Activated T-cell treated with anti-CD3 and anti-CD28 coated beads, Interleukin-2, amount 50 U/mL, for 1 hour (primary cell): ENCODE results near the gene HDAC9.

Experiments
- DNase-seq: peaks from one replicate; pipeline ENCODE4 v3.0.0-alpha.2; 2020

HDAC9 gene

DNA sequence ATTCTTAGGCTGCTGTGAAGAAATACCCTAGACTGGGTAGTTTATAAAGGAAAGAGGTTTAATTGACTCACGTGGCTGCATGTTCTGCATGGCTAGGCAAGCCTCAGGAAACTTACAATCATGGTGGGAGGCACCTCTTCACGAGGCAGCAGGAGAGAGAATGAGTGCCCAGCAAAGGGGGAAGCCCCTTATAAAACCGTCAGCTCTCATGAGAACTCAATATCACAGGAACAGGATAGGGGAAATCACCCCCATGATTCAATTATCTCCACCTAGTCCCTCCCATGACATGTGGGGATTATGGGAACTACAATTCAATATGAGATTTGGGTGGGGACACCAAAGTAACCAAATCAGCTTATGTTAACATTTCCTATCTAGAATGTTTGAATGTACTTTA is 362.7 kb downstream of the HDAC9 start:
- no peak for DNase-seq

DNA sequence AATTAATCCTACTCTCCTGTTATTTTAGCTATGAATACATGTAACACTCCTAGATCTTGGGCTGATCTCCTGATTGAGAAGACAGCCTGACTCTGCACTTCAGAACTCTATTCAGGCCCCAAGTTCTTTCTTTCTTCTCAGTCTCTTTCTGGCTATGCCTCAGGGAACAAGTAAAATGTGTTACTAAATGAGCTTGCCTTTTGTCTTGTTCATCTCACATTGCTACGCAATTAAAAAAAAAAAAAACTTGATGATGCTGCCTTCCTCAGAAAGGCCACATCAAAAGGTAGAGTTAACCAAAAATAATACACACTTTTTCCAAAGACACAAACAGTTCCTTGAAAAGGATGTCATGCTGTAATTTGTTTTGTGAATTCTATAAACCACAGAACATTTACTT is 363.8 kb downstream of the HDAC9 start:
- DNase-seq, result no peak

DNA sequence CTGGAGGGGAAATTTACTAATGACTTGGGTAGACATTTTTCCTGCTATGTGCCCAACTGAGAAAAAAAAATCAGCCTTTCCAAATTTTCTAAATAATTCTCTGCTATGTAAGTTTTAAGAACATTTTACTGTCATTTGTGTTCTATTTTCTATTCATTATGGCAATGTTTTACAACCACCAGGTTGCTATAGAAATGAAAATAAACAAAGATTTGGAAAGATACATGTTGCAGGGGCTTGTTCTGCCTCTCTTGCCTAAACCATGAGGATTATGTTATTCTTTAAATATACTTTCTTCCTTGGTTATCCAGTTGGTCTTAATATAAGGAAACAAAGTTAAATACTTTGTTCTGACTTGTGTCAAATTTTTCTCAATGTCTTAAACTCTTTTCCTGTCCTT is 364.7 kb downstream of the HDAC9 start:
- no peak for DNase-seq

DNA sequence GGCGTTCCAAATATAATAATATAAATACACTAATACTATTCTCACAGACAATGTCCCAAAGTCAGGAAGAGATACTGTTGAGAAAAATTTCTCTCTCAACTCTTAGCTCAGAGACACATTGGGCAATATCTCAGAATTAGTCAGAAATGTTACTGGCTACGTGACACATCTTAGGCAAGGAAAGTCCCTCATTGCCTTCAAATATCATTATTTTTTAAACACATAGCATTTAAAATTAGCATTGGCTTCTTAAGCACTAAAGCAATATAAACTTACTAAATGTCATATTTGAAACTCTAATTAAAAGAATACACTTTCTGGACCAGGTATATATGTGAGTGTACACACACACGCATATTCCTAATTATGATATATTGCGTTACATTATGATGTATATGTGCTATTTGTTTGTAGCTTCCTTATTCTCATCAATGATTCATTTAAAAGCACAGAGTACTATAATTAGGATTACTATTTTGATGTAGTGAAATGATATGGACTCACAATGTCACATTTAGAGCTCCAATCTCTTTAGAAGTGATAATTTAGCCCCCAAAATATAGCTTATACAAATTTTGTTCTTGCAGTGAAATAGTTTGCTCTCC is 366.1 kb downstream of the HDAC9 start:
- DNase-seq, result no peak

DNA sequence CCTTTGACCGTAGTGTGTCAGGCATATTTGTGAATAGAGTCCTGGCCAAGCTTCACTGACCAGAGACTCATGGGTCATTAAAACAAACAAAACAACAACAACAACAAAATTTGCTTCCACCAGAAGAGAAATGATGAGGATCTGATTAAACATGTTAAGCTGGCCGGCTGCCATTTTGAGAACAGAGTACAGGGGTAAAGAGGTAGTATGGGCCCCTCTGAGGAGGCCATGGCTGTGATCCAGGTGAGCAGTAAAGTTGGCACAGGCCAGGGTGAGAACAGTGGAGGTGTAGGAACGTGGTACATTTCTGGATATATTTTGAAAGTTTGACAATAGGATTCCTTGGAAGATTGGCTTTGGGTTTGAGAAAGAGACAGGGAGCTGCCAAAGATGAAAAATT is 369.4 kb downstream of the HDAC9 start:
- no peak for DNase-seq

DNA sequence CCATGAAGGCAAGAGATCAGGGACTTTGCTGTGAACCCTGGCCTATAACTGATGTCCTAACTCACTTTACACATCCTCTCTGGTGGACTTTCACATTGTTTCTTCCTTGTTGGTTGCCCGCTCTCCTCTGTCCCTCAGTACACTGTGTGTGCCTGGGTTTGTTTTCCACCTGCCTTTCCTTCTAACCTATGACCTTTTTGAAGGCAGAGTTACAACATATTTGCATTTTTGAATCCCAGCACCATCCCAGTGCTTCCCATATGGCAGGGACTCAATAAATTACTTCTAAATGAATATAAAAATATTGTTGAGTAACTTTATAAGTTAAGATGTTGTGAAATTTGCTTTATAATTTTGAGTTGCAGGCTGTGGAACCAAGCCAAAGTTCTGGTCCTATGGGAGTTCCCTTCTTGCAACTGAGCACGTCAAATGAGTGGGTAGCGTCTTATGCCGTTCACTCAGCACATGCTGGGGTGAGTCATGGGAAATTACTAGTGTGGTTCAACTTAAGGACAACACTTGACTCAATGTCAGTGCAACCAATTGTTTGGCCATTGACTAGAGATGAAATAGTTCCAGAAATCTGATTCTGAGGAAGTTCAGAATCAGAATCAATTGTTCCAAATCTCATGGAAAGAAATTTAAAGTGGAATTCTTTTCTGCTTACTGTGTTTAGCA is 370.9 kb downstream of the HDAC9 start:
- DNase-seq, result no peak

DNA sequence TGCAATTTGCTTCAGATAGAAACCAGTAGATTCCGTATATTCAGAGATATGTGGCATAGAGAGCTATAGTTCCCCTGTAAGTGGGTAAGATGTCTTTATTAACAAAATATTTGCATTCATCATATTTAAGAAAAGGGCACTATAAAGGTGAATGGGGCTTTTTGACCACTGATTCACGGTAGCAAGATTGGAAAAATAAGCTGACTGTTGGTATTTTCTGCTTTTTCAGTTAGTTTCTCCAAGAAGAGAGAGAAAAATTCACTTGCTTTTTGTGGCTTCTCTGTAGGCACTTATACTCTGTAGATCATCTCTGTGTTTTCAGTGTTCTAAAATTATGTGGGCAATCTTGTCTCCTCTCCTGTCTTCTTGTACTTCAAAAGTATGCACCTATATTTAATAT is 376.8 kb downstream of the HDAC9 start:
- no peak for DNase-seq

DNA sequence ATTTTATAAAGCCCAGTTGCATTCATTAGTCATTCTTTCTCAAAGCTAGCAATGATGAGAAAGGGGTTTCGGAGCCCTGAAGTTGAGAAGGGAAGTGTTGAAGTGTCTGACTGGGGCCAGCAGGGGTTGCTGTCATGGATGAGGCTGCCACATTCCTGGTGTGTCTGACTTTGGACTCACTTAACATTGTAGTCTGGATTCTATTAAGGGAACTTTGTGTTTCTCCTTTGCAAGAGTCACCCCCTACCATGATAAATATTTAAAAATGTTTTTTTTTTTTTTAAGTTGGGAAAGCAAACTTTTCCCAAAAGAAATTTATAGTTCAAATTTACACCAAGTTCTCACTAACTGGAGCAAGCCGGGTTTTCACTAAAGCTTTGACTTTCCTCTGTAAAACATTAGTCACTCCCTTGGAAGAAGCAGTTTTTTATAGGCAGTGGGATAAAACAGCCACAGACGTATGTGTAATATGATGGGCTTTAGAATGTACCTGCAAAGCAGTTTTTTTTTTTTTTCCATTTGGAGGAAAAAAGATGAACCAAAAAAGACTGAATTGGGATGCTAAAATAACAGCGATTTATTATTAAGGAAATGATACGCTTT is 378.3 kb downstream of the HDAC9 start:
- DNase-seq, result no peak

DNA sequence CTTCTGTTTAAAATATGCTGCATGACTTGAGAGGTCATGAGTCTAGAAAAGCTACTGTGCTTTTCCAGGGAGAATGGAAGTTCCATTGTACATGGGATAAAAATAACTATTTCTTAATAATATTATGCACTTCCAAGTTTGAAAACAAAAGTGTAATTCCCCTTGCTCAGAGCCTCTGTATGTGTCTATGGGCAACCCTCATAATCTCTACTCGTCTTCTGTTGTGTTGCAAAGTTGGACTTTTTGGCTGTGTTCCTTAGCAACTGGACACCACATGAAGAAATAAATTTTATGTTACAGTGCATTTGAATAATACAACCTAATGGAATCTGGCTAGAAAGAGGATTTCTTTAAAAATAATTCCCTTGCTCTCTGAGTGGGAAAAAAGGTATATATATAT is 379.3 kb downstream of the HDAC9 start:
- DNase-seq, result no peak

DNA sequence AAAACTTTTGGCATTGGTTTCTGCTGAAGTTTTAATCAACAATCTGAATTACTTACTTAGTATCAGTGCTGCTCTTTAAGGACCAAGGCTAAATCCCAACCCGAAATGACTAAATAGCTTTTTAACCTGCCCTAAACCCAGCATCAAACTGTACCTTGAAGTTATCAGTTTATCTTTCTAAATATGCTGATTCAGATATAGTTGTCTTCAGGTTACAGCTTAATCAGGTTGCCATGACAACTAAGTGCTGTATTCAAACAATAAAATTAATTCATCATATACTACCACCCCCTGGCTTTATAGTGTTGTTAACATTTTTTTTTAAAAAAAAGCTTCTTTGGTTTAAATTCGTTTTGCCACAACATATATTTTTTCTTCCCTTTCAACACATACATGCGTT is 382.3 kb downstream of the HDAC9 start:
- DNase-seq, result no peak

DNA sequence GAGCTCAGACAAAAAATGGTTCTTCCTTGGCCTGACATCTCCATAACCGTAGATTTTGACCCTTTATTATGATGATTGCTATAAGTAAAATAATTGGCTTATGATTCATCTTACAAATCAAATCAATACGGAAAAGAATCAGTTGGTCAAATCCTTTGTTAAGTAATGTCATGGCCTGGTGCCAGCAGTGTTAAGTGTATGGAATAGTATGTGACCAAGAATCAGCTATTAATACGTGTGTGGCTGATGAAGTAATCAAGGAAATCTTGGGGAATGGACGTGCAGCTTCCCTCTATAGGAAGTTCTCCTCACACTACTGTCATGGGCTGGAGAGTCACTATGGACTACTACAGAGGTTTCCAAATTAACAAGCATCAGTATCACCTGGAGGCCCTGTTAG is 391.3 kb downstream of the HDAC9 start:
- DNase-seq, result no peak

DNA sequence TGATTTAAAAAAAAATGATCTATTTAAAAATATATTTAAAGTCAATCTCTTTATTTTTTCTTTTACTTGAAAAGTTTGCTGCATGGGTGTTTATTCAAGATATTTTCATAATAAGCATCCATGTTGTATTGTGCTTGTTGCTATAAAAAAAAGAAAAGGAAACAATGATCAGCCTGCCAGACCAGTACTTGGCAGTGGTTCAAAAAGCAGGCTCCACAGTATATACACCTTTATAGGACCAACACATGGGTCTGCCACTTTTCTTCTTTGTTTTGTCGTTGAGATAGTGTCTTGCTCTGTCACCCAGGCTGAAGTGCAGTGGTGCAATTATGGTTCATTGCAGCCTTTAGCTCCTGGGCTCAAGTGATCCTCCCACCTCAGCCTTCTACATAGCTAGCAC is 393.9 kb downstream of the HDAC9 start:
- DNase-seq, result no peak

DNA sequence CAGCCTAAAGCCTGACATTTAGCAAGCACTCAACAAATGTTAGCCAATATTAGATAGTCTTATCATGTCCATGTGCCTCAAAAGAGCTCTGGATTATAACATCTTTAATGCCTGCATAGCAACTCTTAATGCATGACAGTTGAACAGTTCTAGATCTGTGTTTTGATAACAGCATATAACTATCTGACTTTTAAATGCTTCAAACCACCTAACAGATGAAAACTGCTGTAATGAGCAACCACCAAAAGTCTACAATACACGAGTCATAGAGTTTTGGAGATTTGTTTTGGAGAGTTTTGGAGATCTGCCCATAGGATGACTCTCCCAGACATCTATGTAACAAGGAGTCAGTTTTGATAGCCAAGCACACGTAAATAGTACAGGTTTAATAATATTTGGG is 394.6 kb downstream of the HDAC9 start:
- no peak for DNase-seq

DNA sequence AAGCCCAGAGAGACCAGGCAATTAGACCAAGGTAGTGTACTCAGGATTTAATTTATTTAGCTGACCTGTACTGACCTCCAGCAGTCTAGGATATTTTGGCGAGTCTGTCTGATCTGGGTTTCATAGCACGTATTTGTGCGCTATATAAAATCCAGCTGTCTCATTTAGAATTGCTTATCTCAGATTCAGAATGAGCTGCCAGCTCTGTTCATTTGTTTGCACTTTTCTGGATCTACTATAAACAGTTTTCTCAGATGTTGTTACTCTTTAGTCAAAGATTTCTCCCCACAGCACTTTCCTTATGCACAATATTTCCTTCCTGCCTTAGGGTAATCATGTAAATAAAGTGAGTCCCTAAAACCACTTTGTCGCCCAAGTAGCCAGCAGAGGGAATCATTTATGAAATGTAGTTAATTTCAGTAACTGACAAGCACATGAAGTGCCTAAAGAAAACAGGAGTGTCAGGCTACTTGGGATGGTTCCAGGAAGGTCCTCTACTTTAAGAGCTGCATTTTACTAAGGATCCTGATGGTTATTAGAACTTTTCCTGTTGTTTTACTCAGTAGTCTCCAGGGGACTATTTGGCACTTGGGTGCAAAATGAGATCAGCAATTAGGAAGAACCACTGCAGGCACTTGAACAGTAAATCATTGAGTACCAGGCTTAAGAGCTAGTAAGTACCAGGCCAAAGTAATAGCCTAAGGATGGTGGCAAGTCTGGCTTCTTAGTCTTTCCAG is 395.5 kb downstream of the HDAC9 start:
- DNase-seq, result no peak

DNA sequence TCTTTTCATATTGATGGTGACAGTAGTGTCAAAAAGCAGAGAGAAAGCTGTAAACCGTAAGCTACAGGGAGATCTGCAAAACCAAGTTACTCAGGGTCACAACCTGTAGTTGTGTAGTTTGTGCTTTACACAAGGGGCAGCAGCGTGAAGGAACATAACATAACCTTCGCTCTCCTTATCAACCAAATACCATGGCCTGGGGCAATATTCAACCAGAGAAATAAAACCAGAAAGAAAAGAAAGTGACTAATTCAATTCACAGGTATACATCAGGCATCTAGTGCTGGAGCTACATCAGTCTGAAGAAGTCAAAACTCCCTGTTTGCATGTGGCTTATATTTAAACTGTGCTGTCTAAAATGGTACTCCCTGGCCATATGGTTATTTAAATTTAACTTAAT is 397.6 kb downstream of the HDAC9 start:
- no peak for DNase-seq

DNA sequence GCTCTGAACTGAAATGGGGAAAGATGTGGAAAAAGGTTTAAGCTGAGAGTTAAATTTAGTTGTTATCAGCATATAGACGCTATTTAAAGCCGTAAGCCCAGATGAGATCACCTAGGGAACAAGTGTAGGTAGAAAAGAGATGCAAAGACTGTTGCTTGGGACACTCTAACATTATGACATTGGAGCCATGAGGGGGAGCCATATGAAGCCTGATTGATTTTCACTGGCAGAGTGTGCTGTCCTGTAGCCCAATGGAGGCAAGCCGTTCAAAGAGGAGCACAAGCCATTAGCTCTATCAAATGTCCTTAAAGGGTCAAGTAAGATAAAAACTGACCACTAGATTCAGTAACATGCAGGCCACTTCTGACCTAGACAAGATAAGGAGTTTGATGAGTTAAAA is 398.6 kb downstream of the HDAC9 start:
- DNase-seq, result no peak

DNA sequence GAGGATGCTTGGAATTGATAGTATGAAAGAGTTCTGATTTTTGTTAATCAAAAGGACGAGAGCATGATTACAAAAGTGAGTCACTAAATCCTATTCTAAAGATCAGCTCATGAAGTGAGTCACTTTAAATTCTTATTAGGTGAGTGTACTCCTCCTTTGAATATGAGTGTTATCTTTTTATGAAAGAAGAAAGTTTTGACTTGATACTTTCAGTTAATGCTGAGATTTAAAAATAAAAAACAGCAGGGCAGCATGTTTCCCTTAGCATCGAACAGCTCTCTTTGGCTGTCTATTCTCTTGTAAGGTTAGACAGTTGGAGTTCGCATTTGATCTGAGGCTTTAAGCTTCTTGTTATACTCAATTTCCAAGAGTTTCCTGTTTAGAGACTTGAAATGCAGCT is 399.9 kb downstream of the HDAC9 start:
- no peak for DNase-seq

DNA sequence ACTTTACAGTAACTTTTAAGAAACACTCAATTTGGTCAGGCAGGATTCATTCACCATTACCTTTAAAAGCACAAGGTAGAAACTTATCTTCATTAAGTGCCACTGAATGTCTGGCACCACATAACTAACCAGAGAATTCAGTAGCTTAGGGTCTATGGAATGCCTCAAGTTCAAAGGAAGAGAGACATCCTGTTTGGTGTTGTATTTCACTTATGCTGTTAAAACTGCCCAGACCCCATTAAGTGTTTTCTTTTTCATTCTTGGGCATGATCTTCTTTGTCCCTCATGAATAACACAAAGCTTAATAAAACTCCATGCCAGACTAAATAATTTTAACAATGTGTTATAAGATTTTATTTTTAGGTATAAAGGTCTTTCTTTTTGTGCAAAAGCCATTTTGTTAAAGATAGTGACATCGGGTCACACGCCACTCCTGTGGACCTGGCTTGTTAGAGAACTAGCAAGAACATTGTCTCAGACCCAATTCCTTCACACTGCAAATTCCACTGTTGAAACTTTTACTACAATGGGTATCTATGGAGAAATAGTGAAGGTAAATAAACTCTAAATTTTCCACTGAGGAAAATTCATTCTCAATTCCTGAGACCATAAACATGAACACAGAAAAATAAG is 400.9 kb downstream of the HDAC9 start:
- no peak for DNase-seq

DNA sequence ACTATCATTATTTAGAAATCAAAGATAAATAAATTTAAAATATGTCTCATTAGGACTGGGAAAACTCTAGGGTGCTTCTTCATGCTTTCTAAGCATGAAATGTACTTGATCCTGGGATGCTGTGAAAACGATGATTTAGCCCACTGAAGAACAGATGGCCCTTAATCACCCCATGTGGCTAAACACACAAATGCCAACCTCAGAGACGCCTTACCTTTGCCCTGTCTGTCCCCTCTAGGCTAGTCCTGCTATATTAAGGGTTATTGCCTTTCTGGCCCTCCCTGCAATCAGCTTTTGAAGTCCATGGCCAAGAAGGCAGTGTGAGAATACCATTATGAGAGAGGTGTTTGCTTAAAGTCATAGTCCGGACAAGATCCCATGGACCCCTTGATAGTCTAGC is 404.7 kb downstream of the HDAC9 start:
- no peak for DNase-seq

DNA sequence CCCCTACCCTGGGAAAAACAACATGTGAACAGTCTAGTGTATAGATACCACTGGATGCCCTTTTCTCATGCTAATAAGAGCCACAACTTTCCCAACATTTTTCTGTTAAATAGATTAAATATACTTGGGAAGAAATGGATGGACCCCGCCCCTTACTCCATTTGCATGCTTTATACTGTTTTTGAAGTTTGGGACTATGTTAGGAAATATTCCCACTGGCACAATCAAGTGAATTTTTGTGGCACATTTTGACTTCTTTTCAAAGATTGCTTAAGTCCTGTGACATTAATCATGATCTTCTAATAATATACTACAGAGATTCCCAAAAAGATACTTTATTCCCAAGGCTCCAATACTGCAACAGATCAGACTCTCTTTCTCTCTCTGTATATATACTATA is 405.3 kb downstream of the HDAC9 start:
- DNase-seq, result no peak

DNA sequence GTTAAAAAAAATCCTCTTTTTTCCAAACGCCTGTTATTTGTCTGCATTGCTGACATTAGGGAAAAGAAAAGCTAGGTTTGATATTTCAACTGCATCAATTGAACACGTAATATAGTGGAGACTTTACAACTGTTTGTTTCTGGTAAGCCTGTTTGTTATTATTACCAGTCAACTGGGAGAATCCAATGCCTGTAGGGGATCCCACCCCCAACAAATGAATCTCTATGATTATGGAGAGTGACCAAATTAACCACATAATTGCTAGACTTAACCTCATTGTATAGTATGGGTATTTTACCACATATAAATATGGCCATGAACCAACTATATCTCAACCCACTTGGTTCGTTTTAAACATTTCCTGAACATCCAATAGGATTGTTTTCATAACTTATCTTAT is 405.8 kb downstream of the HDAC9 start:
- no peak for DNase-seq

DNA sequence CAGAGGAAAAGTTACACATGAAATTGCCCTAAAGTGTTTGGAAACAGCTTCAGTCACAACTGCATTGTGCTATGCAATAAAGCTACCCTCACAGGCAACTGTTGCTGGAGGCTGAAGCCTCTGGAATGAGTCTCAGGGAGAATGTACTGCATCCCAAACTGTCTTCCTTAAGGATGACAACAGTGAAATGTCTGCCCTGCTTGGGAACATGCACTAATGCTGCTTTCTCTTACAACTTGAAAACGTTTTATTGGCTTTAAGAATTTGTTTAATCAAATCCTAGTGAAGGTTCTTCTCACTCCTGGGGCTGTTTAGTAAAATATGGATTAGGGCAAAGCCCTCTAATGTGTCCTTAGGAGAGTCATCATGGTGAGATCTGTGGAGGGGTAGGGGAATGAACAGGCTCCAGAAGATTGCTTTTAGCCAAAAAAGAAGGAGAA is 406.5 kb downstream of the HDAC9 start:
- no peak for DNase-seq

DNA sequence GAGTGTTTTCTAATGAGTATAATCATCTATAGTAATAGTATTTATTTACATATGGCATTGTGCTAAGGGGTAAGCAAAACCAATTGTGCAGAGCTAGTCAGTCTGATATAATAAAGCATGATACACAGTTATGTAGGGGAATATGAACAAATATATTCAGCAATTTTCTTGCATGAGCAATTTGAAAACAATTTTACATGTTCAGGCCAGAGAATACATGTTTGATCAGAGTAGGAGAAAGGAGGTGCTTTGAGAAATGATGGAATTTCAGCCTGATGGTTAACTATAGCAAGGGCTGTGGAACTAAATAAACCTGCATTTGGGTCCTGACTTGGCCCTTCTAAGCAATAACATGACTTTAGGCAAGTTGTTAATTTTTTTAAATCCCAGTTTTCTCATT is 407.3 kb downstream of the HDAC9 start:
- DNase-seq, result no peak

DNA sequence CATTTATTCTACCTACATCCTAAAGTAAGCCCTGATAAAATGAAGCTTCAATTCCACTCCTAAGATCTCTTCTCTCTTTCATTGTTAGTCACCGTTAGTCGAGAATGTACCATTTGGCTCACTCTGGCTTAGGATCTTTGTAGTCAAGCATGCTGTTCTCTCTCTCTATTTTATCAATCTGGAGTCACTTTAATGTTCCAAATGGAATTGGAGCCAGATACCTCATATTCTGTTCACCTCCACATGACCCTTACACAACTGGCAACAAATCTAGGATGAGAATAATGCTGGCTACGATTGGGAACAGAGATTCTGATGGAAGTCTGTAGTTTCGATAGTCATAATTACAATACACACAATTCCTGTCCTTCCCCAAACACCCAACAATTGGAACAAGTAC is 408.1 kb downstream of the HDAC9 start:
- no peak for DNase-seq
